ENCODE data around the gene CPT1C. TPM values are rescaled to one million over a fixed set of nuclear protein-coding genes. Genes with fewer than 3 reads are reported as not detected.
"Not testable (repeated sequence)": the region's sequence is repeated elsewhere in the genome, so short reads cannot be mapped to it uniquely, and the experiment has no call there.

The CPT1C gene
- total RNA-seq, 1 donor from 2014 or later = 3.1 TPM

DNA sequence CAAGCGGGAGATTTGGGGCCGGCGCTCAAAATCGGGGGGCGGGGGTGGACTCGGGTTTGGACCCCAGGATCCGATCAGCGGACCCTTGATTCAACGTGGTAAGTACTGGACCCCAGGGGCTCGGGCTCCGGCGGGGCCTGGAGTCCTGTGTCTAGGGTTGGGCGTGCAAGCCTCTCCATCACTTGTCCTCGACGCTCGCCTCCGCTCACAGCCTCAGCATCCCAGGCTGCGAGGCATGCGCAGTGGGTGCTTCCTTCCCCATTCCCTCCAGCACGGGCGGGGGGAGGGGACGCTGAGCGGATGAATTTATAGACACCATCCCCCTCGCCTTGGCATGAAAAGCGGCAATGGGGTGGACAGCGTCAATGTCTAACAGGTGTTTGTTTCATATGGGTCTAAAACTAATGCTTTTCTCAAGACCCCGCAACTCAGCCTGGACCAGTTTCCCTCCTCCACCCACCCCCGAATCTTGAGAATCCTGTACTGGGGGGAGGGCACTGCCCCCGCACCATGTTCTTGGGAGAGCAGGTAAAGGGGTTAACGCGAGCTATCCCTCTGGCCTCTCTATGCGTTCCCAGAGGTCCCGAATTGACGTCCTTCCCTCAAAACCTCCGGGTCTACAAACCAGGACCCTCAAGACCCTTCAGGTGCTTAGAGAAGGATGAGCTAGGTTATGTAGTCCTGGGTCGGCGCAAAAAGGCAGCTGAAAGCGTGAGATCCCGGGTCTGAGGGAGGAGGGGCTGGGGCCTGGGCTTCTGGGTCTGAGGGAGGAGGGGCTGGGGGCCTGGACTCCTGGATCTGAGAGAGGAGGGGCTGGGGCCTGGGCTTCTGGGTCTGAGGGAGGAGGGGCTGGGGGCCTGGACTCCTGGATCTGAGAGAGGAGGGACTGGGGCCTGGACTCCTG is 579 bp downstream of the CPT1C start:
- DNase-seq (ENCODE audit: low spot score) = no peak
- intact Hi-C loops (cut with DNase I) = no loop called here

GRCh38 chr19:49692147-49692506 is 1.2 kb downstream of the CPT1C start:
- intact Hi-C loops (cut with DNase I) = no loop called here
- no peak for DNase-seq (ENCODE audit: low spot score)

DNA sequence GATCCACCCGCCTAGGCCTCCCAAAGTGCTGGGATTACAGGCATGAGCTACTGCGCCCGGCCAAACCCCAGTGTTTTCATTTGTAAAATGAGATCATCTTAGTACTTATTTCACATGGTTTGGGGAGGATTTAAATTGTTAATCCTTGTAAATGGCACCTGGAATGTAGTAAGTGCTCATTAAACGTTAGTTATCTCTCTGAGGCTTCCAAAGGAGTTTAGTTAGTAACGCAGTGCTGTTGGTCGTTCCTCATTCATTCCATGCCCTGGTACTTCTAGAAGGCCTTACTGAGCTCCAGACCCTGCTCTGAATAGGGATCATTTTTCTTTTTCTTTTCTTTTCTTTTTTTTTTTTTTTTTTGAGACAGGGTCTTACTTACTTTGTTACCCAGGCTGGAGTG is 5.2 kb downstream of the CPT1C start:
- intact Hi-C loops (cut with DNase I) = no loop called here
- no peak for DNase-seq (ENCODE audit: low spot score)

GRCh38 chr19:49696865-49697264 is 5.9 kb downstream of the CPT1C start:
- intact Hi-C loops (cut with DNase I) = no loop called here
- no peak for DNase-seq (ENCODE audit: low spot score)

GRCh38 chr19:49699364-49699763 is 8.4 kb downstream of the CPT1C start:
- intact Hi-C loops (cut with DNase I) = no loop called here
- DNase-seq (ENCODE audit: low spot score) = no peak

DNA sequence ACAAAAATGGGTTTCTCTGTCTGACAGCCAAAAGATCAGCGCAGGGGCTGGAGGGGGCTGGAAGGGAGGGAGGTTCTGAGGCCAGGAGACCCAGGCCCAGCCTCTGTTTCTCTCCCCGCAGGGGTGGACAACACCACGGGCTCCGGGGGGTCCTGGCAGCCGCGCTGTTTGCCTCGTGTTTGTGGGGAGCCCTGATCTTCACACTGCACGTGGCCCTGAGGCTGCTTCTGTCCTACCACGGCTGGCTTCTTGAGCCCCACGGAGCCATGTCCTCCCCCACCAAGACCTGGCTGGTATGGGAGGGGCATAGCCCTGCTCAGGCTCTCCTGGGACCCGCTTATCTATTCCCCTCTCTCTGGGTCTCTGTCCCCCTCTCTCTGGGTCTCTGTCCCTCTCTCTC is 9.6 kb downstream of the CPT1C start:
- DNase-seq (ENCODE audit: low spot score) = no peak
- intact Hi-C loops (cut with DNase I) = no loop called here

DNA sequence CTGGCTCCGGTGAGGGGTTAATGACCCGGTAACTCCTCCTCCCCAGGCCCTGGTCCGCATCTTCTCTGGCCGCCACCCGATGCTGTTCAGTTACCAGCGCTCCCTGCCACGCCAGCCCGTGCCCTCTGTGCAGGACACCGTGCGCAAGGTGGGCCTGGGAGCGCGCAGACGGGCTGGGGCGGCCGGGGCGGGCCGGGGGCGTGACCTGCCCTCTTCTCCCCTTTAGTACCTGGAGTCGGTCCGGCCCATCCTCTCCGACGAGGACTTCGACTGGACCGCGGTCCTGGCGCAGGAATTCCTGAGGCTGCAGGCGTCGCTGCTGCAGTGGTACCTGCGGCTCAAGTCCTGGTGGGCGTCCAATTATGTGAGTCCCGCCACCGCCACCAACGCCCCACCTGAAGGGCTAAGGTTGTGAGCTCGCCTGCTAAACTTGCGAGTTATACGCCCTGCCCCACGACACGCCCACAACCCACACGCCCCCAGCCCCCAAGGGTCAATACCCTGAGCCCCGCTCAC is 10.4 kb downstream of the CPT1C start:
- no peak for DNase-seq (ENCODE audit: low spot score)
- intact Hi-C loops (cut with DNase I) = no loop called here

- DNase-seq (ENCODE audit: low spot score) = no peak
- intact Hi-C loops (cut with DNase I) = no loop called here
Observed at GRCh38 chr19:49704888-49705642, 14.1 kb downstream of the CPT1C start.

DNA sequence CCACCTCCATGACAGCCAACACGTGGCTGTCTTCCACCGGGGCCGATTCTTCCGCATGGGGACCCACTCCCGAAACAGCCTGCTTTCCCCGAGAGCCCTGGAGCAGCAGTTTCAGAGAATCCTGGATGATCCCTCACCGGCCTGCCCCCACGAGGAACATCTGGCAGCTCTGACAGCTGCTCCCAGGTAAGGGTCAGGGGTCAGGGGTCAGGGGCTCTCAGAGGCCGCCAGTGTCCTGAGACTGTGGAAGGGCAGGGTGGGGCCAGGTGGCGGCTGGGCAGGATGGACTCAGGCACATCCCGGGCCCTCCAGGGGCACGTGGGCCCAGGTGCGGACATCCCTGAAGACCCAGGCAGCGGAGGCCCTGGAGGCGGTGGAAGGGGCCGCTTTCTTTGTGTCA is 15.0 kb downstream of the CPT1C start:
- DNase-seq (ENCODE audit: low spot score) = no peak
- intact Hi-C loops (cut with DNase I) = no loop called here

DNA sequence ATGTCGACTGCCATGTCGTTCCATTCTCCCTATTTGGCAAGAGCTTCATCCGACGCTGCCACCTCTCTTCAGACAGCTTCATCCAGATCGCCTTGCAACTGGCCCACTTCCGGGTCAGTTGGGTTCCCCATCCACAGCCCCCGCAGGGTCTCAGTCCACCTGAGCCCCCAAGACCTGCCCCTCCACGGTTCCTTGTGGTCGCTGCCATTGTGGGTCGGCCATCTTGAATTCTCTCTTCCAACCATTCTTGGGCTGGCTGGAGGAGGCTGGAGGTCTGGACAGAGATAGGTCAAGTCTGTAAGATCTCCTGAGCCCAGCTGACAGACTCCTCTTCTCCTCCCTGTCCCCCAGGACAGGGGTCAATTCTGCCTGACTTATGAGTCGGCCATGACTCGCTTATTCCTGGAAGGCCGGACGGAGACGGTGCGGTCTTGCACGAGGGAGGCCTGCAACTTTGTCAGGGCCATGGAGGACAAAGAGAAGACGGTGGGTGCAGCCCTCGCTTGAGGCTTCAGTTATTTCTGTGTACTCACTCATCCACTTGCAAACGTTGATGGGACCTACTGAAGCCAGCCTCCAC is 19.5 kb downstream of the CPT1C start:
- DNase-seq (ENCODE audit: low spot score) = no peak
- intact Hi-C loops (cut with DNase I) = no loop called here

DNA sequence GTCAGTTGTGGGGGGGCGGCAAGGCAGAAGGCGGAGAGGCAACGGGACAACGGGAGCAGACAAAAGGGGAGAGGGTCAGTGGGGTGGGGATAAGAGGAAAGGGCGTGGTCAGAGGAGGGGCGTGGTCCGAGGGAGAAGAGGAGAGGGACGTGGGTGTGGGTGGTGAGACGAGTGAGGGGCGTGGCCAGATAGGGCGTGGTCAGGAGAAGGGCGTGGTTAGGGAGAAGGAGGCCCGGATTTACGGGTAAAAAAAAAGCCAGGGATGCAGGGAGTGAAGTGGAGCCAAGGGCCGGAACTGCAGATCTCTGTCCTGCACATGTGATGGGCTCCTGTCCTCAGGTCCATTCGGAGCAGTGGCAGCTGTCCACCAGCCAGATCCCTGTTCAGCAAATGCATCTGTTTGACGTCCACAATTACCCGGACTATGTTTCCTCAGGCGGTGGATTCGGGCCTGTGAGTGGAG is 21.5 kb downstream of the CPT1C start:
- DNase-seq (ENCODE audit: low spot score) = no peak
- intact Hi-C loops (cut with DNase I) = no loop called here

DNA sequence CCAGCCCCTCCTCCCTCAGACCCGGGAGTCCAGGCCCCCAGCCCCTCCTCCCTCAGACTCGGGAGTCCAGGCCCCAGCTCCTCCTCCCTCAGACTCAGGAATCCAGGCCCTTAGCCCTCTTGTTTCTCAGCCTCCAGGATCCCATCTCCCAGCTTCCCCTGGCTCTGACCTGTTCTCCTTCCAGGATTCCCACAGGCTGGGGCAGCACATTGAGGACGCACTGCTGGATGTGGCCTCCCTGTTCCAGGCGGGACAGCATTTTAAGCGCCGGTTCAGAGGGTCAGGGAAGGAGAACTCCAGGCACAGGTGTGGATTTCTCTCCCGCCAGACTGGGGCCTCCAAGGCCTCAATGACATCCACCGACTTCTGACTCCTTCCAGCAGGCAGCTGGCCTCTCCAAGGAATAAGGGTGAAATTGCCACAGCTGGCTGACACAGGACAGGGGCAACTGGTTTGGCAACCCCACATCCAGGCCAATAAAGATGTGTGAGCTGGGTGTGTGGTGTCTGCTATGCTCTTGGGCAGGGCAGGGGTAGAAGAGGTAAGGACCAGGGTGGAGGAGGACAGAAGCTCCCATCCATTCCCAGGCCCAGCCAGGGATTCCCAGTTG is 22.4 kb downstream of the CPT1C start:
- DNase-seq (ENCODE audit: low spot score) = no peak
- intact Hi-C loops (cut with DNase I) = no loop called here

DNA sequence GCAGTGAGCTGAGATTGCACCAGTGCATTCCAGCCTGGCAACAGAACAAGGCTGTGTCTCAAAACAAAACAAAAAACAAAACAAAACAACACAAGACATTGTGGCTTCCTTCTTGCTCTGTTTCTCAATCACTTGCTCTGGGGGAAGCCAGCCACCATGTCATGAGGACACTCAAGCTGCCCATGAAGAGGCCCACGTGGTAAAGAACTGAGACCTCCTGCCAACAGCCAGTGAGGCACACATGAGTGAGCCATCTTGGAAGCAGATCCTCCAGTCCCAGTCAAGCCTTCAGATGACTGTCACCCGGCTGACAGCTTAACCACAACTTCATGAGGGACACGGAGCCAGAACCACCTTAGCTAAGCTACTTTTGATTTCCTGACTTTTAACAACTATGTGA is 25.2 kb downstream of the CPT1C start:
- intact Hi-C loops (cut with DNase I) = no loop called here
- DNase-seq (ENCODE audit: low spot score) = no peak

GRCh38 chr19:49718511-49718910 is 27.6 kb downstream of the CPT1C start:
- no peak for DNase-seq (ENCODE audit: low spot score)
- intact Hi-C loops (cut with DNase I) = no loop called here

- no peak for DNase-seq (ENCODE audit: low spot score)
- intact Hi-C loops (cut with DNase I) = no loop called here
Observed at GRCh38 chr19:49718991-49719390, 28.1 kb downstream of the CPT1C start.

- DNase-seq (ENCODE audit: low spot score); intact Hi-C loops (cut with DNase I): not testable (repeated sequence)
Observed at GRCh38 chr19:49719420-49719819, 28.5 kb downstream of the CPT1C start.

DNA sequence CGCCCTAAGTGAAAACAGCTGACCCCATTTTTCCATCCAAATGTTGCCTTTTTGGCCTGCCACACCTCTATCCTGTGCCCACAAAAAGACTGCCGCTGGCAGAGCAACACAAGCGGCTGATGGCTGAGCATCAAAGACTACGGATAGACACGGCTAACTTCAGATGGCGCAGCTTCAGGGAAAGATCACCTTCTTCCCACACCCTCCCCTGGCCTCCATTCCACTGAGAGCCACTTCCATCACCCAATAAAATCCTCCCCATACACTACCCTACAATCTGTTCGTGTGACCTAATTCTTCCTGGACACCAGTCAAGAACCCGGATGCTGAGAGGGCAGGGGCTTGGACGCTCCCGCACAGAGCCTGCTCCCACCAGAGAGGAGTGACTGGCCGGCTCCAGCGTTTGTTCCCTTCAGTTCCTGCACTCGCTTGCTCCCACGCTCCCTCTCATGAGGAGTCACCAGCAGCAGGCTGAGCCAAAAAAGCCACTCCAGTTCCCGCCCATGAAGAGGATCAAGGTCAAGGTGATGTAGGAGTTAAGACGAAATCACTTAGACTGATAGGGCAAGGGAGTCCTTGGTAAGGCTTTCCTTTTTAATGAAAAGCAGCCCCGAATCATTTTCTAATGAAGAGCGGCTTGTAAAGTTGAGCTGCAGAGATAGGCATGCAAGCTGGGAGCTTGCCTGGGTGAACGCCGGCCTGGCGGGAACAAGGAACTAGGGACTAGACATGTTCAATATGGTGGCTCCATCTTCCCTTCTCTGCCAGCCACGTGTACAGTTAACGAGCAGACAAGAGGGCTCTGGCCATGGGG is 36.5 kb downstream of the CPT1C start:
- intact Hi-C loops (cut with DNase I) = no loop called here
- no peak for DNase-seq (ENCODE audit: low spot score)

DNA sequence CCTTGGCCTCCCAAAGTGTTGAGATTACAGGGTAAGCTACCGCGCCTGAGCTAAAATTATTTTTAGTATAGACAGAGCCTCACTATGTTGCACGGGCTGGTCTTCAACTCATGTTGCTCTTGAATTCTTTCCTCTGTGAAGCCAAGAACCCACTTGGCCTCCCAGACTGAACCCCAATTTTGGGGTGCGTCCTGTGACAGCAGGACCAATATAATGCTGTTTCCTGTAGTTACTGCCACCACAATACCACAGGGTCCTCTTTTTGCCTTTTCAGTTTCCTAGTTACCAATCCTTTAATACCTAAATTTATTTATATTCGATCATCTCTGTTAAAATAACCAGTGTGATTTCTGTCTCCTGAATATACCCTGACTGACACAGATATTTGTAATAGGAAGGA is 39.2 kb downstream of the CPT1C start:
- DNase-seq (ENCODE audit: low spot score) = no peak
- intact Hi-C loops (cut with DNase I) = no loop called here

- intact Hi-C loops (cut with DNase I) = no loop called here
- no peak for DNase-seq (ENCODE audit: low spot score)
Observed at GRCh38 chr19:49738268-49738667, 47.4 kb downstream of the CPT1C start.

Measured in cardiac septum (tissue), 1 donor.